ENCODE data around the gene MCM5. TPM values are rescaled to one million over a fixed set of nuclear protein-coding genes. Genes with fewer than 3 reads are reported as not detected.

MCM5 gene
- total RNA-seq, 1 donor from 2014 or later: 25.7 TPM

DNA sequence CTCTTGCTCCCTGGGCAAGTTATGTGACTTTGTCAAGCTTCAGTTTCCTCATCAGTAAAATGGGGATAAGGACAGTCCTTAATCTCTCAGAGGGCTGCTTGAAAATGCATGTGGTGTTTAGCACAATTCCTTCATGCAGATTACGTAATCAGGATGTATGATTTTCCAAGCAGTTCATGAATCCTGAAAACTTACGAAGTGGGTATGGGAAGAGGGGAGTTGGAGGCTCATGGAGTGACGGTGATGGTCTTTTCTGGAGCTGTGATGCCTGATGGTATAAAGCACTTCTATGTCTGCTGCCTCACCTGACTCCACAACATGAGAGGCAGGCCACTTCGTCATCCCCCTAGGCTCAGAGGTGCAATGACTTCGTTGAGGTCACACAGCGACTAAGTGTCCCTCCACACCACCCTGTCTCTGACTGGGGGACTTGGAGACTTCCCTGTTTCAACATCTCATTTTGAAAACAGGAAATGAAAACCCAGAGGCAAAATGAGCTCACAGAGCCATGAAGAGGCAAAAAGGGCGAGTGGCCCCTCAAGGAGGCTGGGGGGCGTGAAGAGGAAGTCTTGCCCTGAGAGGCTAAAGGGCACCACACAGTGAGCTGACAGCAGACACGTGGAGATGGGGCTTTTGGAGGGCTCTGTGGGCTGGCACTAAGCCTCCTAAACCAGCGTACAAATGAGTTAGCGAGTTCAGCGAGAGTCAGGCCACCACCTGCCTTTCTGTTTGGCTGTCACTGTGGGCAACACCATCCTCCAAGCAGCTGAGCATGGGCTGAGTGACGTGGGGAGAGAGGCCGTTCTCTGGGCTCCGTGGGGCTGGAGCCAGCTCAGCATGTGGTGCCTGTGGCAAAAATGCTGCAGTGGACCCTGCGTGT is 10.1 kb downstream of the MCM5 start:
- no peak overlapping the region for H3K4me3 ChIP-seq
- no peaks in the 10 kb centered on the region for H3K9me3 ChIP-seq
- peak overlapping the region; percentile 69 for H3K27ac ChIP-seq
- ATAC-seq (peak; percentile 81 to 88), DNase-seq (peak; percentile 80)
- H3K27me3 ChIP-seq (ENCODE audit: low read depth): no peaks in the 10 kb centered on the region
- TF ChIP-seq, protein P1, sequence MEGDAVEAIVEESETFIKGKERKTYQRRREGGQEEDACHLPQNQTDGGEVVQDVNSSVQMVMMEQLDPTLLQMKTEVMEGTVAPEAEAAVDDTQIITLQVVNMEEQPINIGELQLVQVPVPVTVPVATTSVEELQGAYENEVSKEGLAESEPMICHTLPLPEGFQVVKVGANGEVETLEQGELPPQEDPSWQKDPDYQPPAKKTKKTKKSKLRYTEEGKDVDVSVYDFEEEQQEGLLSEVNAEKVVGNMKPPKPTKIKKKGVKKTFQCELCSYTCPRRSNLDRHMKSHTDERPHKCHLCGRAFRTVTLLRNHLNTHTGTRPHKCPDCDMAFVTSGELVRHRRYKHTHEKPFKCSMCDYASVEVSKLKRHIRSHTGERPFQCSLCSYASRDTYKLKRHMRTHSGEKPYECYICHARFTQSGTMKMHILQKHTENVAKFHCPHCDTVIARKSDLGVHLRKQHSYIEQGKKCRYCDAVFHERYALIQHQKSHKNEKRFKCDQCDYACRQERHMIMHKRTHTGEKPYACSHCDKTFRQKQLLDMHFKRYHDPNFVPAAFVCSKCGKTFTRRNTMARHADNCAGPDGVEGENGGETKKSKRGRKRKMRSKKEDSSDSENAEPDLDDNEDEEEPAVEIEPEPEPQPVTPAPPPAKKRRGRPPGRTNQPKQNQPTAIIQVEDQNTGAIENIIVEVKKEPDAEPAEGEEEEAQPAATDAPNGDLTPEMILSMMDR (IDR thresholded peaks at IDR 0.05): no peak
- intact Hi-C loops (cut with DNase I): no loop called here
- peaks cover 90% of the 10 kb centered on the region for H3K36me3 ChIP-seq
- H3K4me1 ChIP-seq: peaks cover 6% of the 10 kb centered on the region

DNA sequence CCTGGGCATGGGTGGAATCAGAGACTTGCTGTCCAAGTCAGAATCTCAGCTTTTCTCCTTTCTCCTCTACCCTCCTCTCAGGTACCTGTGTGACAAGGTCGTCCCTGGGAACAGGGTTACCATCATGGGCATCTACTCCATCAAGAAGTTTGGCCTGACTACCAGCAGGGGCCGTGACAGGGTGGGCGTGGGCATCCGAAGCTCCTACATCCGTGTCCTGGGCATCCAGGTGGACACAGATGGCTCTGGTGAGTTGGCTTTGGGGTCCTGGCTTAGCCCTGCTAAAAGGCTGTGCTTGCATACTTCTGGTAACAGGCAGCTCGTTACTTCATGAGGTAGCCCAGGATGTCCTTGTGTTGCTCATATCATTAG is 10.7 kb downstream of the MCM5 start:
- intact Hi-C loops (cut with DNase I): no loop called here
- Histone ChIP-seq H3K27ac (peak overlapping the region; percentile 69), H3K4me1 (peaks cover 6% of the 10 kb centered on the region), H3K9me3 (no peaks in the 10 kb centered on the region), H3K4me3 (no peak overlapping the region), H3K27me3 (ENCODE audit: low read depth) (no peaks in the 10 kb centered on the region), H3K36me3 (peaks cover 91% of the 10 kb centered on the region)
- DNase-seq (no peak), ATAC-seq (no peak)
- TF ChIP-seq, protein P1 (IDR thresholded peaks at IDR 0.05): no peak

DNA sequence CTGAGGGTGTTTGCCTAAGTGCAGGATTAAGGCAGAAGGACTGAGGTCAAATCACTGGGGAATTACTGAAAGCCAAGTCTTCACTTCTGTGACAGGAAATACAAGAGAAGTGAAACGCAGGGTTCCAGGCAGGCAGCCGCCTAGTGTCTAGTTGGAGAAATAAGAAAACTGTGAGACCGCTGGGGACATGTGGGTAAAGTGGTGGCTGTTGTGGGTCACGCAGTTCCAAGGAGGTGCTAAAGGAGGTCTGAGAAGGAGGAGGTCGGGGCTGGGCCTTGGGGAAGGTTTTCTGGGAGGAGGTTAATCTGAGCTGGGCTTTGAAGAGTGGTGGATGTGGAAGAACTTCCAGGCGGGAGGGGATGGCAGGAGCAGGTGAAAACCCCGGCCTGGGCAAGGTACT is 11.2 kb downstream of the MCM5 start:
- intact Hi-C loops (cut with DNase I): no loop called here
- TF ChIP-seq, protein P1 (IDR thresholded peaks at IDR 0.05): no peak
- Histone ChIP-seq H3K36me3 (peaks cover 96% of the 10 kb centered on the region), H3K4me3 (no peak overlapping the region), H3K27me3 (ENCODE audit: low read depth) (no peaks in the 10 kb centered on the region), H3K9me3 (no peaks in the 10 kb centered on the region), H3K27ac (peak overlapping the region; percentile 69), H3K4me1 (peaks cover 6% of the 10 kb centered on the region)
- DNase-seq (no peak), ATAC-seq (peak; percentile 52 to 53)

DNA sequence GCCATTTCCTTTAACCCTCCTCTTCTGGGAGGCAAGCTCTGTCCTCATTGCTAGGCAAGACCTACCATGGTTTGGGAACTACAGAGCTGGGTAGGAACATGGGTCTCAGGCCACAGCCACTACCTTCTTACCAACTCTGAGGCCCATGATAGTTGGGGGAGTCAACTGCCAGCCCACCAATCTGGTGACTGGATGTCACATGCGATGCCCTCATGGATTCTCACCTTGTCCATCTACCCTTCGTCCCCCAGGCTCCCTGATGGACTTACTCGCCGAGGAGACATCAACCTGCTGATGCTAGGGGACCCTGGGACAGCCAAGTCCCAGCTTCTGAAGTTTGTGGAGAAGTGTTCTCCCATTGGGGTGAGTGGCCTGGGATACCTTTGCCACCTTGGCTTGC is 13.7 kb downstream of the MCM5 start:
- H3K36me3 ChIP-seq: peaks cover 94% of the 10 kb centered on the region
- no peak for ATAC-seq
- H3K9me3 ChIP-seq: no peaks in the 10 kb centered on the region
- H3K27ac ChIP-seq: no peak overlapping the region
- DNase-seq: no peak
- H3K4me1 ChIP-seq: peaks cover 6% of the 10 kb centered on the region
- no peak overlapping the region for H3K4me3 ChIP-seq
- TF ChIP-seq, protein P1 (IDR thresholded peaks at IDR 0.05): no peak
- intact Hi-C loops (cut with DNase I): no loop called here
- H3K27me3 ChIP-seq (ENCODE audit: low read depth): no peaks in the 10 kb centered on the region

DNA sequence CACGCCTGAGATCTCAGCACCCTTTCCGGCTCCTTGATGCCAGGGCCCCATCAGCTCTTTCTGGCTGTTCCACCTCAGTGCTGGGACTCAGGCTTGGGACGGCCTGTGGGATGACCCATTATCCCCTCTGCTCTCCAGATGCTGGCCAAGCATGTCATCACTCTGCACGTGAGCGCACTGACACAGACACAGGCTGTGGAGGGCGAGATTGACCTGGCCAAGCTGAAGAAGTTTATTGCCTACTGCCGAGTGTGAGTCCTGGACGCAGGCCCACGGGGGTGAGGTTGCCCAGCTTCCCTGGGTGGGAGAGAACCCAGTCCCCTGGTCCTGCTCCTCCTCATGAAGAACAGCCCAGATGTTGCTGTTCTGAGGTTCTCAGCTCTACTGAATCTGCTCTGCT is 17.7 kb downstream of the MCM5 start:
- no peaks in the 10 kb centered on the region for H3K4me1 ChIP-seq
- intact Hi-C loops (cut with DNase I): no loop called here
- no peak overlapping the region for H3K4me3 ChIP-seq
- peaks cover 94% of the 10 kb centered on the region for H3K36me3 ChIP-seq
- no peaks in the 10 kb centered on the region for H3K9me3 ChIP-seq
- TF ChIP-seq, protein P1 (IDR thresholded peaks at IDR 0.05): no peak
- no peak for DNase-seq
- H3K27me3 ChIP-seq (ENCODE audit: low read depth): no peaks in the 10 kb centered on the region
- H3K27ac ChIP-seq: no peak overlapping the region
- ATAC-seq: no peak

All from lower lobe of right lung (tissue), 2 donors.